Vagina (tissue), 2 donors: Measurements from ENCODE around the gene ANKS1B.

Experiments used
- POLR2A ChIP-seq, 2 donors: fragments of 450-650 bp; IDR thresholded peaks; one replicate each; pipeline ENCODE4 v1.6.1; 2017; ENCODE audit warnings: antibody characterized with exemption in 2 of 2, mild to moderate bottlenecking in 2 of 2, moderate library complexity in 2 of 2
- TF ChIP-seq, protein P1 (sequence below), 3 experiments: fragments of 450-650 bp in 2 of 3; fragments of 200-600 bp in 1 of 3; sonication (generic) in 1 of 3; IDR thresholded peaks; one replicate each; pipeline ENCODE4 v1.5.1; 2017 to 2019; ENCODE audit warnings: antibody characterized with exemption in 3 of 3, mild to moderate bottlenecking in 2 of 3, moderate library complexity in 2 of 3

DNA sequence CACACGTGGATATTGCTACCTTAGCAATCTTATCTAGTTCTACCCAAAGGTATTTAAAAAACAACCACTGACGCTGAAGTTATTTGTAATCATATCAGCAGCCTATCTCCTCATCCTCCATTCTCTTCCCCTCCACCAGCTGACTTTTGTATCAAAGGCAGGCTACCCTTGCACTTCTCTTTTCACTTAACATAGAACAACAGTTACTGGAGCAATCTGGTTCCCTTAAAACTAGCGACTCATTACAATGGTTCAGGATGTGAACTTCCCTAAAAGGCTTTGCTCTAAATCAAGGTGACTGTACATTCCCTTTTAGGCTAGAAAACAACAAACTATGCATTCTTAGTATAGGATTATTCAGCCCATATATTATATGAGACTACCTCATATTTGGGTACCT lies 935.0 kb downstream of the ANKS1B start:
- TF ChIP-seq, protein P1, sequence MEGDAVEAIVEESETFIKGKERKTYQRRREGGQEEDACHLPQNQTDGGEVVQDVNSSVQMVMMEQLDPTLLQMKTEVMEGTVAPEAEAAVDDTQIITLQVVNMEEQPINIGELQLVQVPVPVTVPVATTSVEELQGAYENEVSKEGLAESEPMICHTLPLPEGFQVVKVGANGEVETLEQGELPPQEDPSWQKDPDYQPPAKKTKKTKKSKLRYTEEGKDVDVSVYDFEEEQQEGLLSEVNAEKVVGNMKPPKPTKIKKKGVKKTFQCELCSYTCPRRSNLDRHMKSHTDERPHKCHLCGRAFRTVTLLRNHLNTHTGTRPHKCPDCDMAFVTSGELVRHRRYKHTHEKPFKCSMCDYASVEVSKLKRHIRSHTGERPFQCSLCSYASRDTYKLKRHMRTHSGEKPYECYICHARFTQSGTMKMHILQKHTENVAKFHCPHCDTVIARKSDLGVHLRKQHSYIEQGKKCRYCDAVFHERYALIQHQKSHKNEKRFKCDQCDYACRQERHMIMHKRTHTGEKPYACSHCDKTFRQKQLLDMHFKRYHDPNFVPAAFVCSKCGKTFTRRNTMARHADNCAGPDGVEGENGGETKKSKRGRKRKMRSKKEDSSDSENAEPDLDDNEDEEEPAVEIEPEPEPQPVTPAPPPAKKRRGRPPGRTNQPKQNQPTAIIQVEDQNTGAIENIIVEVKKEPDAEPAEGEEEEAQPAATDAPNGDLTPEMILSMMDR (IDR thresholded peaks at IDR 0.05), result no peak
- TF ChIP-seq POLR2A (IDR thresholded peaks at IDR 0.05), result no peak
